HepG2 (cell line): ENCODE results near the gene MT1M. TPM values are rescaled to one million over a fixed set of nuclear protein-coding genes. Genes with fewer than 3 reads are reported as not detected.

Experiments used
- ASH2L ChIP-seq: fragments of 300-600, 200-600 bp; sonication (generic); IDR thresholded peaks from 2 replicates; pipeline ENCODE4 v1.7.0; 2017; ENCODE audit warnings: low read depth, mild to moderate bottlenecking, moderate library complexity, mixed read lengths, low read length; ENCODE audit not compliant: insufficient read length
- GABPB1 ChIP-seq: IDR thresholded peaks from 2 replicates; pipeline ENCODE4 v1.6.1; 2016; ENCODE audit warnings: mild to moderate bottlenecking, missing genetic modification reagents, moderate library complexity, missing compliant biosample characterization
- GLI4 ChIP-seq: sonication (generic); formaldehyde crosslinking; IDR thresholded peaks from 2 replicates; pipeline ENCODE4 v1.5.1; 2020; ENCODE audit warnings: missing genetic modification reagents, mild to moderate bottlenecking, moderate library complexity, borderline replicate concordance
- KAT8 ChIP-seq: IDR thresholded peaks from 2 replicates; pipeline ENCODE4 v1.6.1; 2016; ENCODE audit warnings: missing genetic modification reagents, missing compliant biosample characterization
- KDM5B ChIP-seq: sonication (generic); formaldehyde crosslinking; IDR thresholded peaks from 2 replicates; pipeline ENCODE4 v1.4.0; 2020; ENCODE audit warnings: missing genetic modification reagents, mild to moderate bottlenecking, borderline replicate concordance
- NRL ChIP-seq: sonication (generic); formaldehyde crosslinking; IDR thresholded peaks from 2 replicates; pipeline ENCODE4 v1.5.0; 2020; ENCODE audit warnings: missing genetic modification reagents, mild to moderate bottlenecking, moderate library complexity, borderline replicate concordance
- POLR2G ChIP-seq: fragments of 200-400 bp; formaldehyde crosslinking; IDR thresholded peaks from 2 replicates; pipeline ENCODE4 v1.6.1; 2018; ENCODE audit warnings: mild to moderate bottlenecking, low read depth, low read length, moderate library complexity
- SMAD9 ChIP-seq: sonication (generic); formaldehyde crosslinking; IDR thresholded peaks from 2 replicates; pipeline ENCODE4 v1.5.1; 2020; ENCODE audit warnings: mild to moderate bottlenecking, missing genetic modification reagents
- TARDBP ChIP-seq: sonication (generic); formaldehyde crosslinking; IDR thresholded peaks from 2 replicates; pipeline ENCODE4 v1.8.0; 2022; ENCODE audit warnings: mild to moderate bottlenecking, missing genetic modification reagents
- ZFAT ChIP-seq: sonication (generic); formaldehyde crosslinking; conservative IDR thresholded peaks from 2 replicates; pipeline ENCODE4 v1.8.1; 2023; ENCODE audit warnings: missing genetic modification reagents, inconsistent platforms
- ZNF251 ChIP-seq: sonication (generic); formaldehyde crosslinking; IDR thresholded peaks from 2 replicates; pipeline ENCODE4 v1.9.0; 2021; ENCODE audit warnings: mild to moderate bottlenecking, missing genetic modification reagents
- ZNF598 ChIP-seq: sonication (generic); formaldehyde crosslinking; IDR thresholded peaks from 2 replicates; pipeline ENCODE4 v1.5.1; 2020; ENCODE audit warnings: mild to moderate bottlenecking, missing genetic modification reagents, borderline replicate concordance
- ZNF772 ChIP-seq: sonication (generic); formaldehyde crosslinking; IDR thresholded peaks from 2 replicates; pipeline ENCODE4 v1.5.0; 2020; ENCODE audit warnings: mild to moderate bottlenecking, missing genetic modification reagents
- polyA plus RNA-seq, 8 experiments: library from polyadenylated mRNA; depleted of rRNA in 3 of 8; stranded (reverse) in 7 of 8; unstranded in 1 of 8; fragments of >200 nt; fragmentation: Illumina TruSeq in 4 of 8; extraction: Trizol in 4 of 8; gene quantifications; 2 replicates each; pipeline versions ENCODE4 v1.2.1 to v1.2.3, GENCODE V29; 2011 to 2016; ENCODE audit warnings: low read depth in 4 of 8, missing spikeins in 1 of 8, mixed read lengths in 1 of 8; ENCODE audit not compliant: insufficient read depth in 1 of 8
- total RNA-seq, 5 experiments: library from RNA; depleted of rRNA; stranded (reverse); fragments of >200 nt; fragmentation: Illumina TruSeq; extraction: Trizol; gene quantifications; 2 replicates each; pipeline ENCODE4 v1.2.3, GENCODE V29; 2016; ENCODE audit warnings: low read depth in 1 of 5
- TF ChIP-seq, protein P1 (sequence below): sonication (generic); formaldehyde crosslinking; IDR thresholded peaks from 2 replicates; pipeline ENCODE4 v1.4.0; 2020; ENCODE audit warnings: missing genetic modification reagents
- TF ChIP-seq, protein P2 (sequence below): sonication (generic); formaldehyde crosslinking; IDR thresholded peaks from 2 replicates; pipeline ENCODE4 v1.4.0; 2020; ENCODE audit warnings: mild to moderate bottlenecking, missing genetic modification reagents
- TF ChIP-seq, protein P3 (sequence below): sonication (generic); formaldehyde crosslinking; IDR thresholded peaks from 2 replicates; pipeline ENCODE4 v1.5.0; 2020; ENCODE audit warnings: missing genetic modification reagents
- TF ChIP-seq, protein P4 (sequence below): sonication (generic); formaldehyde crosslinking; IDR thresholded peaks from 2 replicates; pipeline ENCODE4 v1.4.0; 2020; ENCODE audit warnings: missing genetic modification reagents

Gene MT1M
- total and polyA plus RNA-seq, 2 of the 13 experiments (the other 11 are each of a cell fraction or from before 2014, with no cell fraction given): 4.6 TPM; not detected in 1

DNA sequence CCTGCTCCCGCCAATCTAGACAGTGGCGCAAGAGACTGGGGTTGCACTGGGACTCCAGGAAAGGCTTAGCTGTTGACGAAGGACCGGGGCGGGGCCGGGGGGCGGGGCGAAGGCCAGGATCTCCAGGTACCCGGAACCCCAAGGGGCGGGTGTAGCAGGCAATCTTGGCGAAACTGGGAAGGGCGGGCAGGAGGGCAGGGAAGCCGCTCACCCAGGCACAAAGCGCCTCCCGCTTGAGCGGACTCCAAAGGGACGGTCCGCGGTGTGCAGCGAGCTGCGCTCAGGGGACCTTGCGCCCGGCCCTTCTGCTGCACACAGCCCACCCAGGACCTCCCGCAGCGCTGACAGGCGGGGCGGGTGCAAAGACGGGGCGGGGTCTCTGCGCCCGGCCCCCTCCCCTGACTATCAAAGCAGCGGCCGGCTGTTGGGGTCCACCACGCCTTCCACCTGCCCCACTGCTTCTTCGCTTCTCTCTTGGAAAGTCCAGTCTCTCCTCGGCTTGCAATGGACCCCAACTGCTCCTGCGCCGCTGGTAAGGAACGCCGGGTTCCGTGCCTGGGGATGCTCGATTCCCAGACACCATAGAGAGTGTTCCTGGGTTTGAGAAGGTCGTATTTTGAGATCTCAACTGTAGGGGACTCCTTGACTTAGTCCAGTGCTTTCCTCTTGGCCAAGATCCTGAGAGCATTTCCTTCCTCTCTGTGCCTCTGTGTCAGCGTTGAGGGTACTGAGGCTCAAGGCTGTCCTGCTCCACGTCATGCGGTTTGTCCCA, 25.3 kb downstream of the MT1M start, which contains the start of gene MT1F (continued):
- TF ChIP-seq, protein P1, sequence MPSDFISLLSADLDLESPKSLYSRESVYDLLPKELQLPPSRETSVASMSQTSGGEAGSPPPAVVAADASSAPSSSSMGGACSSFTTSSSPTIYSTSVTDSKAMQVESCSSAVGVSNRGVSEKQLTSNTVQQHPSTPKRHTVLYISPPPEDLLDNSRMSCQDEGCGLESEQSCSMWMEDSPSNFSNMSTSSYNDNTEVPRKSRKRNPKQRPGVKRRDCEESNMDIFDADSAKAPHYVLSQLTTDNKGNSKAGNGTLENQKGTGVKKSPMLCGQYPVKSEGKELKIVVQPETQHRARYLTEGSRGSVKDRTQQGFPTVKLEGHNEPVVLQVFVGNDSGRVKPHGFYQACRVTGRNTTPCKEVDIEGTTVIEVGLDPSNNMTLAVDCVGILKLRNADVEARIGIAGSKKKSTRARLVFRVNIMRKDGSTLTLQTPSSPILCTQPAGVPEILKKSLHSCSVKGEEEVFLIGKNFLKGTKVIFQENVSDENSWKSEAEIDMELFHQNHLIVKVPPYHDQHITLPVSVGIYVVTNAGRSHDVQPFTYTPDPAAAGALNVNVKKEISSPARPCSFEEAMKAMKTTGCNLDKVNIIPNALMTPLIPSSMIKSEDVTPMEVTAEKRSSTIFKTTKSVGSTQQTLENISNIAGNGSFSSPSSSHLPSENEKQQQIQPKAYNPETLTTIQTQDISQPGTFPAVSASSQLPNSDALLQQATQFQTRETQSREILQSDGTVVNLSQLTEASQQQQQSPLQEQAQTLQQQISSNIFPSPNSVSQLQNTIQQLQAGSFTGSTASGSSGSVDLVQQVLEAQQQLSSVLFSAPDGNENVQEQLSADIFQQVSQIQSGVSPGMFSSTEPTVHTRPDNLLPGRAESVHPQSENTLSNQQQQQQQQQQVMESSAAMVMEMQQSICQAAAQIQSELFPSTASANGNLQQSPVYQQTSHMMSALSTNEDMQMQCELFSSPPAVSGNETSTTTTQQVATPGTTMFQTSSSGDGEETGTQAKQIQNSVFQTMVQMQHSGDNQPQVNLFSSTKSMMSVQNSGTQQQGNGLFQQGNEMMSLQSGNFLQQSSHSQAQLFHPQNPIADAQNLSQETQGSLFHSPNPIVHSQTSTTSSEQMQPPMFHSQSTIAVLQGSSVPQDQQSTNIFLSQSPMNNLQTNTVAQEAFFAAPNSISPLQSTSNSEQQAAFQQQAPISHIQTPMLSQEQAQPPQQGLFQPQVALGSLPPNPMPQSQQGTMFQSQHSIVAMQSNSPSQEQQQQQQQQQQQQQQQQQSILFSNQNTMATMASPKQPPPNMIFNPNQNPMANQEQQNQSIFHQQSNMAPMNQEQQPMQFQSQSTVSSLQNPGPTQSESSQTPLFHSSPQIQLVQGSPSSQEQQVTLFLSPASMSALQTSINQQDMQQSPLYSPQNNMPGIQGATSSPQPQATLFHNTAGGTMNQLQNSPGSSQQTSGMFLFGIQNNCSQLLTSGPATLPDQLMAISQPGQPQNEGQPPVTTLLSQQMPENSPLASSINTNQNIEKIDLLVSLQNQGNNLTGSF (CRISPR knock-in tag): peak; percentile 42; the same call in 1 of the 2 replicates
- TF ChIP-seq, protein P2, sequence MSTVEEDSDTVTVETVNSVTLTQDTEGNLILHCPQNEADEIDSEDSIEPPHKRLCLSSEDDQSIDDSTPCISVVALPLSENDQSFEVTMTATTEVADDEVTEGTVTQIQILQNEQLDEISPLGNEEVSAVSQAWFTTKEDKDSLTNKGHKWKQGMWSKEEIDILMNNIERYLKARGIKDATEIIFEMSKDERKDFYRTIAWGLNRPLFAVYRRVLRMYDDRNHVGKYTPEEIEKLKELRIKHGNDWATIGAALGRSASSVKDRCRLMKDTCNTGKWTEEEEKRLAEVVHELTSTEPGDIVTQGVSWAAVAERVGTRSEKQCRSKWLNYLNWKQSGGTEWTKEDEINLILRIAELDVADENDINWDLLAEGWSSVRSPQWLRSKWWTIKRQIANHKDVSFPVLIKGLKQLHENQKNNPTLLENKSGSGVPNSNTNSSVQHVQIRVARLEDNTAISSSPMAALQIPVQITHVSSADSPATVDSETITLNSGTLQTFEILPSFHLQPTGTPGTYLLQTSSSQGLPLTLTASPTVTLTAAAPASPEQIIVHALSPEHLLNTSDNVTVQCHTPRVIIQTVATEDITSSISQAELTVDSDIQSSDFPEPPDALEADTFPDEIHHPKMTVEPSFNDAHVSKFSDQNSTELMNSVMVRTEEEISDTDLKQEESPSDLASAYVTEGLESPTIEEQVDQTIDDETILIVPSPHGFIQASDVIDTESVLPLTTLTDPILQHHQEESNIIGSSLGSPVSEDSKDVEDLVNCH: no peak
- peak; percentile 48; the same call in 1 of the 2 replicates for TF ChIP-seq KAT8 (CRISPR knock-in tag)
- peak; percentile 69; the same call in 1 of the 2 replicates for TF ChIP-seq GABPB1 (CRISPR knock-in tag)
- no peak for TF ChIP-seq ZNF772
- 0 out of 2 replicates have a peak, but pooled peaks have one; percentile 60 for TF ChIP-seq KDM5B
- TF ChIP-seq SMAD9: no peak
- TF ChIP-seq, protein P3, sequence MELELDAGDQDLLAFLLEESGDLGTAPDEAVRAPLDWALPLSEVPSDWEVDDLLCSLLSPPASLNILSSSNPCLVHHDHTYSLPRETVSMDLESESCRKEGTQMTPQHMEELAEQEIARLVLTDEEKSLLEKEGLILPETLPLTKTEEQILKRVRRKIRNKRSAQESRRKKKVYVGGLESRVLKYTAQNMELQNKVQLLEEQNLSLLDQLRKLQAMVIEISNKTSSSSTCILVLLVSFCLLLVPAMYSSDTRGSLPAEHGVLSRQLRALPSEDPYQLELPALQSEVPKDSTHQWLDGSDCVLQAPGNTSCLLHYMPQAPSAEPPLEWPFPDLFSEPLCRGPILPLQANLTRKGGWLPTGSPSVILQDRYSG (CRISPR knock-in tag): no peak; the same call in 1 of the 2 replicates
- no peak for TF ChIP-seq ASH2L
- no peak for TF ChIP-seq ZFAT (CRISPR knock-in tag)
- no peak for TF ChIP-seq GLI4 (CRISPR knock-in tag)
- no peak for TF ChIP-seq ZNF251
- peak; percentile 67; the same call in 1 of the 2 replicates for TF ChIP-seq POLR2G
- TF ChIP-seq NRL: no peak
- TF ChIP-seq TARDBP: peak; percentile 51; the same call in 1 of the 2 replicates
- TF ChIP-seq ZNF598 (CRISPR knock-in tag): peak; percentile 37; the same call in 1 of the 2 replicates
- TF ChIP-seq, protein P4, sequence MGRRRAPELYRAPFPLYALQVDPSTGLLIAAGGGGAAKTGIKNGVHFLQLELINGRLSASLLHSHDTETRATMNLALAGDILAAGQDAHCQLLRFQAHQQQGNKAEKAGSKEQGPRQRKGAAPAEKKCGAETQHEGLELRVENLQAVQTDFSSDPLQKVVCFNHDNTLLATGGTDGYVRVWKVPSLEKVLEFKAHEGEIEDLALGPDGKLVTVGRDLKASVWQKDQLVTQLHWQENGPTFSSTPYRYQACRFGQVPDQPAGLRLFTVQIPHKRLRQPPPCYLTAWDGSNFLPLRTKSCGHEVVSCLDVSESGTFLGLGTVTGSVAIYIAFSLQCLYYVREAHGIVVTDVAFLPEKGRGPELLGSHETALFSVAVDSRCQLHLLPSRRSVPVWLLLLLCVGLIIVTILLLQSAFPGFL (CRISPR knock-in tag): no peak
